ENCODE measurements around the gene UNKL.

Gene UNKL

GRCh38 chr16:1375741-1376410, 38.6 kb downstream of the UNKL start:
- no peak for DNase-seq (ENCODE audit: low read depth)

GRCh38 chr16:1375298-1375640, 39.2 kb downstream of the UNKL start:
- no peak for DNase-seq (ENCODE audit: low read depth)

- no peak for DNase-seq (ENCODE audit: low read depth)
Observed at GRCh38 chr16:1374418-1375297, 39.8 kb downstream of the UNKL start.

GRCh38 chr16:1372292-1372950, 42.1 kb downstream of the UNKL start:
- DNase-seq (ENCODE audit: low read depth) = no peak

- no peak for DNase-seq (ENCODE audit: low read depth)
Observed at GRCh38 chr16:1371054-1371978, 43.2 kb downstream of the UNKL start.

- DNase-seq (ENCODE audit: low read depth) = no peak
Observed at GRCh38 chr16:1367486-1368174, 46.9 kb downstream of the UNKL start.

GRCh38 chr16:1366712-1367299, 47.7 kb downstream of the UNKL start:
- no peak for DNase-seq (ENCODE audit: low read depth)

GRCh38 chr16:1366060-1366711, 48.3 kb downstream of the UNKL start:
- DNase-seq (ENCODE audit: low read depth) = no peak

GRCh38 chr16:1364510-1364909, 50.0 kb downstream of the UNKL start:
- DNase-seq (ENCODE audit: low read depth) = no peak

GRCh38 chr16:1363501-1364041, 50.9 kb downstream of the UNKL start:
- no peak for DNase-seq (ENCODE audit: low read depth)

GRCh38 chr16:1362807-1363206, 51.7 kb downstream of the UNKL start:
- DNase-seq (ENCODE audit: low read depth) = no peak

GRCh38 chr16:1361685-1362360, 52.7 kb downstream of the UNKL start:
- no peak for DNase-seq (ENCODE audit: low read depth)

GRCh38 chr16:1357906-1358566, 56.5 kb downstream of the UNKL start:
- no peak for DNase-seq (ENCODE audit: low read depth)

GRCh38 chr16:1356061-1356900, 58.2 kb downstream of the UNKL start:
- DNase-seq (ENCODE audit: low read depth) = no peak

GRCh38 chr16:1355591-1355990, 58.9 kb downstream of the UNKL start:
- DNase-seq (ENCODE audit: low read depth) = no peak

GRCh38 chr16:1354815-1355540, 59.5 kb downstream of the UNKL start:
- no peak for DNase-seq (ENCODE audit: low read depth)
